IMR-90 (cell line): ENCODE data around the gene CD55. TPM values are rescaled to one million over a fixed set of nuclear protein-coding genes. Genes with fewer than 3 reads are reported as not detected.

Experiments used
- ATAC-seq: fragments of 200-7000 bp; cut with Tn5 transposase; 2 replicates; pipeline ENCODE4 v1.9.1; 2020; ENCODE audit warnings: low read depth, mild to moderate bottlenecking, moderate library complexity
- BruUV-seq: library from RNA; stranded (reverse); fragments of 400-500 nt; replicated peaks from 2 replicates; lab custom pipeline; 2021; lab: Mats Ljungman, UMichigan
- CTCF ChIA-PET: fragments of 300-600 bp; formaldehyde crosslinking; extraction: SDS; loops from one replicate; lab custom pipeline; 2021; ENCODE audit warnings: antibody characterized with exemption; lab: Yijun Ruan, JAX
- POLR2A ChIA-PET: fragments of 300-600 bp; sonication (Branson Sonifier 250); formaldehyde crosslinking; loops from one replicate; lab custom pipeline; 2022; ENCODE audit warnings: antibody characterized with exemption; ENCODE audit not compliant: unreplicated experiment; lab: Charles Lee
- DNase-seq: peaks from one replicate; pipeline ENCODE4 v3.0.0; 2013
- H2AFZ ChIP-seq: replicated peaks from 2 replicates; pipeline ENCODE3; 2013; ENCODE audit warnings: low read length, mild to moderate bottlenecking; ENCODE audit not compliant: poor library complexity
- H2AK5ac ChIP-seq: 2 replicates; pipeline ENCODE4 v1.6.1; 2013; ENCODE audit warnings: low read depth, low read length, inconsistent platforms
- H2AK9ac ChIP-seq: replicated peaks from 2 replicates; pipeline ENCODE3; 2013; ENCODE audit warnings: mild to moderate bottlenecking, low read depth, low read length, moderate library complexity; ENCODE audit not compliant: poor library complexity
- H2BK120ac ChIP-seq: 2 replicates; pipeline ENCODE4 v1.6.1; 2013; ENCODE audit warnings: low read depth, low read length, inconsistent platforms
- H2BK15ac ChIP-seq: 3 replicates; pipeline ENCODE4 v1.6.1; 2013; ENCODE audit warnings: low read depth, low read length, inconsistent platforms
- H2BK20ac ChIP-seq: 2 replicates; pipeline ENCODE4 v1.6.1; 2013; ENCODE audit warnings: low read depth, mild to moderate bottlenecking, inconsistent platforms, low read length, moderate library complexity
- H2BK5ac ChIP-seq: 2 replicates; pipeline ENCODE4 v1.6.1; 2013; ENCODE audit warnings: mild to moderate bottlenecking, low read depth, low read length, inconsistent platforms; ENCODE audit not compliant: poor library complexity, severe bottlenecking
- H3K14ac ChIP-seq: replicated peaks from 2 replicates; pipeline ENCODE4 v1.6.1; 2013; ENCODE audit warnings: low read depth, low read length, inconsistent platforms
- H3K18ac ChIP-seq: 2 replicates; pipeline ENCODE4 v1.6.1; 2013; ENCODE audit warnings: low read depth, low read length, control low read depth
- H3K23ac ChIP-seq: 2 replicates; pipeline ENCODE4 v1.6.1; 2013; ENCODE audit warnings: low read depth, low read length, inconsistent platforms
- H3K27ac ChIP-seq: 2 replicates; pipeline ENCODE4 v1.5.1; 2013; ENCODE audit warnings: mild to moderate bottlenecking, control low read depth, low read length; ENCODE audit not compliant: insufficient read depth
- H3K27me3 ChIP-seq: 2 replicates; pipeline ENCODE4 v1.6.1; 2013; ENCODE audit warnings: low read length; ENCODE audit not compliant: control insufficient read depth, insufficient read depth
- H3K36me3 ChIP-seq: 2 replicates; pipeline ENCODE4 v1.6.1; 2013; ENCODE audit warnings: low read length, mixed read lengths; ENCODE audit not compliant: control insufficient read depth, insufficient read depth
- H3K4ac ChIP-seq: 2 replicates; pipeline ENCODE4 v1.6.1; 2013; ENCODE audit warnings: low read depth, low read length, inconsistent platforms
- H3K4me1 ChIP-seq: 2 replicates; pipeline ENCODE4 v1.6.1; 2013; ENCODE audit warnings: low read length, mixed read lengths; ENCODE audit not compliant: control insufficient read depth, insufficient read depth
- H3K4me2 ChIP-seq: 2 replicates; pipeline ENCODE4 v1.6.1; 2013; ENCODE audit warnings: low read depth, mild to moderate bottlenecking, control low read depth, low read length, moderate library complexity
- H3K4me3 ChIP-seq: 2 replicates; pipeline ENCODE4 v1.5.1; 2013; ENCODE audit warnings: low read depth, mild to moderate bottlenecking, control low read depth, low read length, moderate library complexity; ENCODE audit not compliant: insufficient read depth
- H3K56ac ChIP-seq: 2 replicates; pipeline ENCODE4 v1.6.1; 2013; ENCODE audit warnings: low read length, inconsistent platforms; ENCODE audit not compliant: insufficient read depth; ENCODE audit errors: extremely low read depth
- H3K79me1 ChIP-seq, 2 experiments: 2 replicates each; pipeline ENCODE4 v1.6.1; 2013; ENCODE audit warnings: low read length in 2 of 2, inconsistent platforms in 1 of 2, low read depth in 1 of 2
- H3K9ac ChIP-seq: 2 replicates; pipeline ENCODE4 v1.6.1; 2013; ENCODE audit warnings: low read depth, low read length, control low read depth
- H3K9me1 ChIP-seq: 2 replicates; pipeline ENCODE4 v1.6.1; 2013; ENCODE audit warnings: low read length, inconsistent platforms; ENCODE audit not compliant: insufficient read depth
- H3K9me3 ChIP-seq: 2 replicates; pipeline ENCODE4 v1.6.1; 2013; ENCODE audit warnings: low read length; ENCODE audit not compliant: control insufficient read depth, insufficient read depth
- H4K20me1 ChIP-seq: 2 replicates; pipeline ENCODE4 v1.6.1; 2013; ENCODE audit warnings: low read length, inconsistent platforms; ENCODE audit not compliant: insufficient read depth
- H4K5ac ChIP-seq: 2 replicates; pipeline ENCODE4 v1.6.1; 2013; ENCODE audit warnings: mild to moderate bottlenecking, low read depth, low read length, control low read depth
- H4K8ac ChIP-seq, 2 experiments: 2 replicates each; pipeline ENCODE4 v1.6.1; 2013; ENCODE audit warnings: low read depth in 2 of 2, low read length in 2 of 2, control low read depth in 1 of 2, inconsistent platforms in 1 of 2
- H4K91ac ChIP-seq: 2 replicates; pipeline ENCODE4 v1.6.1; 2013; ENCODE audit warnings: low read depth, low read length, inconsistent platforms; ENCODE audit not compliant: insufficient read depth
- BHLHE40 ChIP-seq: fragments of 150-350 bp; IDR thresholded peaks from 2 replicates; pipeline ENCODE4 v1.6.1; 2016; ENCODE audit warnings: mild to moderate bottlenecking, low read depth, low read length
- CEBPB ChIP-seq: IDR thresholded peaks from 2 replicates; pipeline ENCODE4 v1.6.1; 2012; ENCODE audit warnings: low read depth, low read length, improper control_type of control experiment
- CHD1 ChIP-seq: IDR thresholded peaks from 2 replicates; pipeline ENCODE4 v1.6.1; 2012; ENCODE audit warnings: low read depth, low read length, improper control_type of control experiment
- ELK1 ChIP-seq: fragments of 150-350 bp; IDR thresholded peaks from 2 replicates; pipeline ENCODE4 v1.6.1; 2016; ENCODE audit warnings: low read depth, mild to moderate bottlenecking, low read length, moderate library complexity, borderline replicate concordance
- FOS ChIP-seq: fragments of 150-350 bp; IDR thresholded peaks from 2 replicates; pipeline ENCODE4 v1.6.1; 2016; ENCODE audit warnings: low read depth, low read length
- MAFK ChIP-seq: IDR thresholded peaks from 2 replicates; pipeline ENCODE4 v1.6.1; 2012; ENCODE audit warnings: low read depth, low read length, improper control_type of control experiment
- MAZ ChIP-seq: IDR thresholded peaks from 2 replicates; pipeline ENCODE4 v1.6.1; 2012; ENCODE audit warnings: low read depth, mild to moderate bottlenecking, low read length, improper control_type of control experiment, moderate library complexity, borderline replicate concordance
- MXI1 ChIP-seq: IDR thresholded peaks from 2 replicates; pipeline ENCODE4 v1.6.1; 2012; ENCODE audit warnings: low read depth, mild to moderate bottlenecking, low read length, moderate library complexity, borderline replicate concordance
- NFE2L2 ChIP-seq: fragments of 150-350 bp; IDR thresholded peaks from 2 replicates; pipeline ENCODE4 v1.6.1; 2016; ENCODE audit warnings: low read depth, mild to moderate bottlenecking, low read length
- POLR2A ChIP-seq: IDR thresholded peaks from 2 replicates; pipeline ENCODE4 v1.6.1; 2012; ENCODE audit warnings: mild to moderate bottlenecking, low read depth, low read length
- RAD21 ChIP-seq: IDR thresholded peaks from 2 replicates; pipeline ENCODE4 v1.6.1; 2012; ENCODE audit warnings: low read length, improper control_type of control experiment
- RCOR1 ChIP-seq: IDR thresholded peaks from 2 replicates; pipeline ENCODE4 v1.6.1; 2012; ENCODE audit warnings: mild to moderate bottlenecking, low read length, improper control_type of control experiment; ENCODE audit not compliant: insufficient replicate concordance
- RFX5 ChIP-seq: IDR thresholded peaks from 2 replicates; pipeline ENCODE4 v1.8.0; 2012; ENCODE audit warnings: low read depth, mild to moderate bottlenecking, low read length, moderate library complexity
- SMC3 ChIP-seq: fragments of 150-350 bp; IDR thresholded peaks from 2 replicates; pipeline ENCODE4 v1.6.1; 2016; ENCODE audit warnings: low read depth, mild to moderate bottlenecking, antibody characterized with exemption, low read length, moderate library complexity
- whole genome bisulfite sequencing, 2 experiments: methylation state at CpG; one replicate each; pipeline versions ENCODE4 v1.1.5 to v1.1.7; 2013; ENCODE audit warnings: missing lambda C conversion rate in 2 of 2; ENCODE audit not compliant: insufficient read length in 1 of 2; ENCODE audit errors: extremely low coverage in 2 of 2; 5-methylcytosine and 5-hydroxymethylcytosine counted together
- dilution Hi-C: fragments of 300-500 bp; cut with HindIII; formaldehyde crosslinking; loops from one replicate; pipeline ENCODE4 v1.14.3; 2018; ENCODE audit warnings: low sequenced_read_pairs; ENCODE audit not compliant: unreplicated experiment
- in situ Hi-C: fragments of 300-500 bp; cut with MboI; formaldehyde crosslinking; loops from 3 replicates; pipeline ENCODE4 v1.14.3; 2019; ENCODE audit warnings: low sequenced_read_pairs, inconsistent platforms, mixed read lengths
- intact Hi-C: fragments of 100-400 bp; cut with micrococcal nuclease; formaldehyde crosslinking; loops from 2 replicates; pipeline ENCODE4 v1.10.0; 2022
- polyA plus RNA-seq, 3 experiments: library from polyadenylated mRNA; depleted of rRNA; stranded (reverse); fragments of >200 nt; gene quantifications; 2 replicates each; pipeline ENCODE4 v1.2.3, GENCODE V29; 2012; ENCODE audit warnings: low replicate concordance in 1 of 3
- total RNA-seq: library from RNA; depleted of rRNA; stranded (reverse); fragments of >200 nt; gene quantifications from 2 replicates; pipeline ENCODE4 v1.2.3, GENCODE V29; 2012
- TF ChIP-seq, protein P1 (sequence below): conservative IDR thresholded peaks from 2 replicates; pipeline ENCODE4 v1.5.1; 2012; ENCODE audit warnings: mild to moderate bottlenecking, low read depth, low read length, improper control_type of control experiment

Gene CD55
- total and polyA plus RNA-seq, 2 of the 4 experiments (the other 2 are of a cell fraction) = 6.6 to 11.5 TPM

GRCh38 chr1:207317561-207317960 is 3.9 kb upstream of the CD55 start:
- intact Hi-C loops = no loop called here

More at GRCh38 chr1:207317561-207317960, 3.9 kb upstream of the CD55 start:
- no peaks in the 10 kb centered on the region for H4K20me1 ChIP-seq
- no peak for ATAC-seq
- H3K9me1 ChIP-seq = peaks cover 11% of the 10 kb centered on the region
- BruUV-seq = no TSS peak
- no peak overlapping the region for H3K56ac ChIP-seq
- no peak for TF ChIP-seq CEBPB
- TF ChIP-seq RAD21 = no peak
- TF ChIP-seq CHD1 = no peak
- no peak for TF ChIP-seq FOS
- TF ChIP-seq, protein P1, sequence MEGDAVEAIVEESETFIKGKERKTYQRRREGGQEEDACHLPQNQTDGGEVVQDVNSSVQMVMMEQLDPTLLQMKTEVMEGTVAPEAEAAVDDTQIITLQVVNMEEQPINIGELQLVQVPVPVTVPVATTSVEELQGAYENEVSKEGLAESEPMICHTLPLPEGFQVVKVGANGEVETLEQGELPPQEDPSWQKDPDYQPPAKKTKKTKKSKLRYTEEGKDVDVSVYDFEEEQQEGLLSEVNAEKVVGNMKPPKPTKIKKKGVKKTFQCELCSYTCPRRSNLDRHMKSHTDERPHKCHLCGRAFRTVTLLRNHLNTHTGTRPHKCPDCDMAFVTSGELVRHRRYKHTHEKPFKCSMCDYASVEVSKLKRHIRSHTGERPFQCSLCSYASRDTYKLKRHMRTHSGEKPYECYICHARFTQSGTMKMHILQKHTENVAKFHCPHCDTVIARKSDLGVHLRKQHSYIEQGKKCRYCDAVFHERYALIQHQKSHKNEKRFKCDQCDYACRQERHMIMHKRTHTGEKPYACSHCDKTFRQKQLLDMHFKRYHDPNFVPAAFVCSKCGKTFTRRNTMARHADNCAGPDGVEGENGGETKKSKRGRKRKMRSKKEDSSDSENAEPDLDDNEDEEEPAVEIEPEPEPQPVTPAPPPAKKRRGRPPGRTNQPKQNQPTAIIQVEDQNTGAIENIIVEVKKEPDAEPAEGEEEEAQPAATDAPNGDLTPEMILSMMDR = no peak
- no peak for TF ChIP-seq MAFK
- no peak for TF ChIP-seq POLR2A
- TF ChIP-seq RCOR1 = no peak
- TF ChIP-seq MXI1 = no peak
- TF ChIP-seq SMC3 = no peak
- TF ChIP-seq BHLHE40 = no peak
- no peak for TF ChIP-seq RFX5
- TF ChIP-seq ELK1 = no peak
- TF ChIP-seq MAZ = no peak
- no peak for TF ChIP-seq NFE2L2
- no peaks in the 10 kb centered on the region for H3K9me3 ChIP-seq
- H3K4me2 ChIP-seq = no peak overlapping the region
- no peak overlapping the region for H4K5ac ChIP-seq
- ChIA-PET CTCF (no interaction called here), POLR2A (no interaction called here)
- dilution Hi-C loops = no loop called here
- H3K27me3 ChIP-seq = no peaks in the 10 kb centered on the region
- no peak overlapping the region for H3K23ac ChIP-seq
- no peak overlapping the region for H2AK5ac ChIP-seq
- 67% methylated on average over 1 of the region's 3 CpGs; no CpG with 5 or more reads in 1 of the 2 experiments for WGBS, 2 experiments
- no peak overlapping the region for H2AK9ac ChIP-seq
- no peak overlapping the region for H3K4ac ChIP-seq
- no peak overlapping the region; the same call in 1 of the 2 replicates for H2BK20ac ChIP-seq
- DNase-seq = no peak
- no peak overlapping the region for H2AFZ ChIP-seq
- no peak overlapping the region for H2BK120ac ChIP-seq
- no peak overlapping the region for H3K4me3 ChIP-seq
- H4K8ac ChIP-seq = no peak overlapping the region
- in situ Hi-C loops = no loop called here
- H3K36me3 ChIP-seq = no peaks in the 10 kb centered on the region
- H3K9ac ChIP-seq = no peak overlapping the region
- no peak overlapping the region for H3K27ac ChIP-seq
- H4K91ac ChIP-seq = no peak overlapping the region
- no peak overlapping the region for H2BK15ac ChIP-seq
- peaks cover 0 to 7% of the 10 kb centered on the region in 2 experiments; a peak in 2 of 4 replicates for H3K79me1 ChIP-seq
- H3K14ac ChIP-seq = no peak overlapping the region
- H3K18ac ChIP-seq = no peak overlapping the region
- H3K4me1 ChIP-seq = peaks cover 2% of the 10 kb centered on the region; the same call in 1 of the 2 replicates
- H2BK5ac ChIP-seq = no peak overlapping the region
